ENCODE data around the gene FZR1. TPM values are rescaled to one million over a fixed set of nuclear protein-coding genes. Genes with fewer than 3 reads are reported as not detected.
A peak's percentile ranks its signal among the peaks of the same experiment; 100 is the strongest.

FZR1 gene
- total and polyA plus RNA-seq, 2 of the 13 experiments (the other 11 are each of a cell fraction or from before 2014, with no cell fraction given): 29.0 to 30.8 TPM

- Histone ChIP-seq H3K9ac (ENCODE audit: insufficient read depth, low read depth, low read length) (no peak overlapping the region), H3K27me3 (ENCODE audit: control insufficient read depth in 1 of 2, insufficient read depth in 2 of 2, low read length in 2 of 2) (no peaks in the 10 kb centered on the region), H3K79me2 (ENCODE audit: insufficient read depth, low read length) (no peaks in the 10 kb centered on the region), H3K4me3 (replicated peaks in 1 of 3; ENCODE audit: insufficient read depth in 1 of 3, low read depth in 2 of 3, low read length in 3 of 3) (no peak overlapping the region), H3K36me3 (replicated peaks in 1 of 2; ENCODE audit: control insufficient read depth in 1 of 2, insufficient read depth in 2 of 2, low read length in 2 of 2) (peaks cover 5 to 16% of the 10 kb centered on the region in 2 experiments; a peak in 4 of 5 replicates), H3K4me1 (ENCODE audit: insufficient read depth, low read length) (no peaks in the 10 kb centered on the region), H3K27ac (ENCODE audit: extremely low read length, insufficient read depth, low read length) (no peak overlapping the region), H3K9me3 (ENCODE audit: low read length) (no peaks in the 10 kb centered on the region), H4K20me1 (ENCODE audit: insufficient read depth, low read length) (no peaks in the 10 kb centered on the region; the same call in 1 of the 2 replicates), H2AFZ (ENCODE audit: low read length) (no peak overlapping the region), H3K4me2 (ENCODE audit: low read depth, low read length) (no peak overlapping the region)
- intact Hi-C loops (cut with micrococcal nuclease; ENCODE audit: unreplicated experiment): no loop called here
- no TSS peak for BruUV-seq (replicated peaks)
- TF ChIP-seq POLR2AphosphoS5 (IDR thresholded peaks at IDR 0.05; ENCODE audit: low read depth, low read length): peak; percentile 33; the same call in 1 of the 2 replicates
- no peak for TF ChIP-seq DNMT3B (CRISPR knock-in tag; conservative IDR thresholded peaks at IDR 0.05)
- TF ChIP-seq ZC3H13 (CRISPR knock-in tag; IDR thresholded peaks at IDR 0.05): peak; percentile 60
- peak; percentile 2 for TF ChIP-seq AGO1 (IDR thresholded peaks at IDR 0.05; ENCODE audit: low read depth, low read length, poor library complexity, severe bottlenecking)
- TF ChIP-seq ZKSCAN8 (CRISPR knock-in tag; IDR thresholded peaks at IDR 0.05; ENCODE audit: borderline replicate concordance): no peak
- TF ChIP-seq ZMYM3 (CRISPR knock-in tag; IDR thresholded peaks at IDR 0.05): peak; percentile 77
- peak; percentile 55 for TF ChIP-seq U2AF1 (optimal IDR thresholded peaks at IDR 0.05; ENCODE audit: low read depth, low read length)
- no peak for TF ChIP-seq TAF1 (CRISPR knock-in tag; IDR thresholded peaks at IDR 0.05)
- TF ChIP-seq ZNF687 (CRISPR knock-in tag; IDR thresholded peaks at IDR 0.05): 0 out of 2 replicates have a peak, but pooled peaks have one; percentile 8
- TF ChIP-seq HNRNPL (IDR thresholded peaks at IDR 0.05; ENCODE audit: low read depth, low read length): 0 out of 2 replicates have a peak, but pooled peaks have one; percentile 31
- peak; percentile 43; the same call in 1 of the 2 replicates for TF ChIP-seq KDM2A (CRISPR knock-in tag; IDR thresholded peaks at IDR 0.05; ENCODE audit: borderline replicate concordance, low read depth)
- TF ChIP-seq ZNF101 (CRISPR knock-in tag; IDR thresholded peaks at IDR 0.05; ENCODE audit: borderline replicate concordance, low read depth): no peak
- TF ChIP-seq ZFX (CRISPR knock-in tag; IDR thresholded peaks at IDR 0.05; ENCODE audit: low read depth): peak; percentile 19; the same call in 1 of the 2 replicates
- no peak for TF ChIP-seq ZSCAN22 (CRISPR knock-in tag; IDR thresholded peaks at IDR 0.05)
- peak; percentile 63; the same call in 1 of the 2 replicates for TF ChIP-seq PAF1 (CRISPR knock-in tag; IDR thresholded peaks at IDR 0.05)
- TF ChIP-seq TBL1XR1 (IDR thresholded peaks at IDR 0.05; ENCODE audit: borderline replicate concordance, low read length, partially characterized antibody): no peak
- peak; percentile 27 for TF ChIP-seq RBM22 (optimal IDR thresholded peaks at IDR 0.05; ENCODE audit: low read length)
- TF ChIP-seq POLR2A (IDR thresholded peaks at IDR 0.05; ENCODE audit: insufficient read depth in 1 of 2, low read depth in 2 of 2, low read length in 2 of 2): peak; percentile 5 to 42; a peak in 3 of 4 replicates
- in situ Hi-C loops (cut with HindIII; ENCODE audit: extremely low pct_ligation_motif_present, low pct_unique_long_range_greater_than_20kb): no loop called here
- ChIA-PET POLR2A (no interaction called here), CTCF (ENCODE audit: low intra/inter-chr PET ratio, low total read pairs) (no interaction called here)
- DNase-seq (ENCODE audit: low spot score) (no peak), ATAC-seq (peak; percentile 18), FAIRE-seq (no peak)
- 91% methylated on average over 22 of the region's 22 CpGs for WGBS (ENCODE audit: low lambda C conversion rate)
These were observed 31.5 kb downstream of the FZR1 start for GRCh38 chr19:3537438-3538240.

All from HepG2 (cell line).